ENCODE results near the gene NAB1. TPM values are rescaled to one million over a fixed set of nuclear protein-coding genes. Genes with fewer than 3 reads are reported as not detected.
A peak's percentile ranks its signal among the peaks of the same experiment; 100 is the strongest.

The NAB1 gene
- total RNA-seq (2022) (39.7 and 52.1 TPM in 2 replicates), Bru-seq, nascent RNA (percentile 81 among the genes with signal in this experiment), BruChase-seq, experiment 1, labeled RNA remaining after a 6-hour chase (percentile 85 among the genes with signal in this experiment), BruChase-seq, experiment 2, labeled RNA remaining after a 2-hour chase (percentile 85 among the genes with signal in this experiment)
- long read RNA-seq, partial matches to known transcripts = 3 of 9 reads
- long read RNA-seq, other reads (novel, unspliced or antisense) = 5 of 9 reads

- intact Hi-C loops (cut with micrococcal nuclease; ENCODE audit: unreplicated experiment) = loop anchor here (10.0 kb wide), 1 partner anchor 114 kb away; the partner anchor contains the start of gene NEMP2
- no peaks in the 10 kb centered on the region for H3K4me1 Mint-ChIP-seq (ENCODE audit: low read depth, unreplicated experiment)
- no peak for TF ChIP-seq CTCF (IDR thresholded peaks at IDR 0.05; ENCODE audit: unreplicated experiment)
Measured at GRCh38 chr2:190649035-190649797, at the start of gene NAB1. Gene NAB1, plus strand, starts transcription at chr2:190649083. Its CDS starts 10,094 bp downstream, at chr2:190659177.

GRCh38 chr2:190599546-190600220 is 49.2 kb upstream of the NAB1 start:
- no peaks in the 10 kb centered on the region for H3K9me3 Mint-ChIP-seq (ENCODE audit: low read depth, unreplicated experiment)
- no TSS peak for BruUV-seq (replicated peaks)
- H3K27me3 Mint-ChIP-seq (ENCODE audit: unreplicated experiment) = no peaks in the 10 kb centered on the region
- no peaks in the 10 kb centered on the region for H3K36me3 Mint-ChIP-seq (ENCODE audit: insufficient read depth, unreplicated experiment)
- intact Hi-C loops (cut with micrococcal nuclease; ENCODE audit: unreplicated experiment) = no loop called here
- peaks cover 14% of the 10 kb centered on the region for H3K4me1 Mint-ChIP-seq (ENCODE audit: low read depth, unreplicated experiment)
- TF ChIP-seq CTCF (IDR thresholded peaks at IDR 0.05; ENCODE audit: unreplicated experiment) = no peak
- no peak for DNase-seq
- H3K27ac Mint-ChIP-seq (ENCODE audit: unreplicated experiment) = no peak overlapping the region
- no peak overlapping the region for H3K4me3 Mint-ChIP-seq (ENCODE audit: low read depth, unreplicated experiment)
- CTCF ChIA-PET = no interaction called here

More at GRCh38 chr2:190649035-190649797, at the start of gene NAB1:
- Mint-ChIP-seq H3K9me3 (ENCODE audit: low read depth, unreplicated experiment) (no peaks in the 10 kb centered on the region), H3K36me3 (ENCODE audit: insufficient read depth, unreplicated experiment) (peaks cover 28% of the 10 kb centered on the region), H3K27me3 (ENCODE audit: unreplicated experiment) (no peaks in the 10 kb centered on the region), H3K27ac (ENCODE audit: unreplicated experiment) (peak within 1 kb of the TSS; percentile 78), H3K4me3 (ENCODE audit: low read depth, unreplicated experiment) (peak within 1 kb of the TSS; percentile 88)
- BruUV-seq (replicated peaks) = no TSS peak
- peak; percentile 43 for DNase-seq
- CTCF ChIA-PET = interaction anchor here (0.6 to 0.7 kb wide), 2 partner anchors 147 to 195 kb away, joined by 3 to 5 read pairs; no protein-coding TSS in a partner anchor

GRCh38 chr2:190600293-190601103 is 48.4 kb upstream of the NAB1 start:
- no peak overlapping the region for H3K4me3 Mint-ChIP-seq (ENCODE audit: low read depth, unreplicated experiment)
- peaks cover 14% of the 10 kb centered on the region for H3K4me1 Mint-ChIP-seq (ENCODE audit: low read depth, unreplicated experiment)
- intact Hi-C loops (cut with micrococcal nuclease; ENCODE audit: unreplicated experiment) = no loop called here
- no peak for DNase-seq
- H3K9me3 Mint-ChIP-seq (ENCODE audit: low read depth, unreplicated experiment) = no peaks in the 10 kb centered on the region
- H3K27ac Mint-ChIP-seq (ENCODE audit: unreplicated experiment) = no peak overlapping the region
- CTCF ChIA-PET = no interaction called here
- H3K27me3 Mint-ChIP-seq (ENCODE audit: unreplicated experiment) = no peaks in the 10 kb centered on the region
- BruUV-seq (replicated peaks) = no TSS peak
- no peaks in the 10 kb centered on the region for H3K36me3 Mint-ChIP-seq (ENCODE audit: insufficient read depth, unreplicated experiment)
- TF ChIP-seq CTCF (IDR thresholded peaks at IDR 0.05; ENCODE audit: unreplicated experiment) = no peak

GRCh38 chr2:190603374-190603773 is 45.5 kb upstream of the NAB1 start:
- Mint-ChIP-seq H3K4me1 (ENCODE audit: low read depth, unreplicated experiment) (peaks cover 30% of the 10 kb centered on the region), H3K4me3 (ENCODE audit: low read depth, unreplicated experiment) (no peak overlapping the region), H3K27me3 (ENCODE audit: unreplicated experiment) (no peaks in the 10 kb centered on the region), H3K27ac (ENCODE audit: unreplicated experiment) (no peak overlapping the region), H3K36me3 (ENCODE audit: insufficient read depth, unreplicated experiment) (no peaks in the 10 kb centered on the region), H3K9me3 (ENCODE audit: low read depth, unreplicated experiment) (no peaks in the 10 kb centered on the region)
- BruUV-seq (replicated peaks) = no TSS peak
- CTCF ChIA-PET = no interaction called here
- intact Hi-C loops (cut with micrococcal nuclease; ENCODE audit: unreplicated experiment) = no loop called here
- no peak for DNase-seq
- TF ChIP-seq CTCF (IDR thresholded peaks at IDR 0.05; ENCODE audit: unreplicated experiment) = no peak
